Suppressor macrophage treated with lipopolysaccharide for 1 hour (primary cell): Measurements from ENCODE around the gene ZGLP1.
A peak's percentile ranks its signal among the peaks of the same experiment; 100 is the strongest.

Source experiments
- DNase-seq, 3 donors: peaks; one replicate each; pipeline ENCODE4 v3.0.0-alpha.2; 2020 to 2022

ZGLP1 gene

DNA sequence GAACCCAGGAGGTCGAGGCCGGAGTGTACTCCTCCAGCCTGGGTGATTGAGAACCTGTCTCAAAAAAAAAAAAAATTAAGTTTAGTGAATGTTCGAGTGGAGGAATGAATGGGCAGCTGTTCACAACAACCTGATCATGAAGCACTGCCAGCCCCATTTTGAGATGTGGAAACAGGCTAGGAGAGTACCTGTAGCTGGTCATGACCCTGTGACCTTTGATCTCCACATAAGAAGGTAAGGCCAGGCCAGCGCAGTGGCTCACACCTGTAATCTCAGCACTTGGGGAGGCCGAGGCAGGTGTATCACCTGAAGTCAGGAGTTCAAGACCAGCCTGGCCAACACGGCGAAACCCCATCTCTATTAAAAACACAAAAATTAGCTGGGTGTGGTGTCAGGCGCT, 16.1 kb upstream of the ZGLP1 start:
- DNase-seq, result no peak

DNA sequence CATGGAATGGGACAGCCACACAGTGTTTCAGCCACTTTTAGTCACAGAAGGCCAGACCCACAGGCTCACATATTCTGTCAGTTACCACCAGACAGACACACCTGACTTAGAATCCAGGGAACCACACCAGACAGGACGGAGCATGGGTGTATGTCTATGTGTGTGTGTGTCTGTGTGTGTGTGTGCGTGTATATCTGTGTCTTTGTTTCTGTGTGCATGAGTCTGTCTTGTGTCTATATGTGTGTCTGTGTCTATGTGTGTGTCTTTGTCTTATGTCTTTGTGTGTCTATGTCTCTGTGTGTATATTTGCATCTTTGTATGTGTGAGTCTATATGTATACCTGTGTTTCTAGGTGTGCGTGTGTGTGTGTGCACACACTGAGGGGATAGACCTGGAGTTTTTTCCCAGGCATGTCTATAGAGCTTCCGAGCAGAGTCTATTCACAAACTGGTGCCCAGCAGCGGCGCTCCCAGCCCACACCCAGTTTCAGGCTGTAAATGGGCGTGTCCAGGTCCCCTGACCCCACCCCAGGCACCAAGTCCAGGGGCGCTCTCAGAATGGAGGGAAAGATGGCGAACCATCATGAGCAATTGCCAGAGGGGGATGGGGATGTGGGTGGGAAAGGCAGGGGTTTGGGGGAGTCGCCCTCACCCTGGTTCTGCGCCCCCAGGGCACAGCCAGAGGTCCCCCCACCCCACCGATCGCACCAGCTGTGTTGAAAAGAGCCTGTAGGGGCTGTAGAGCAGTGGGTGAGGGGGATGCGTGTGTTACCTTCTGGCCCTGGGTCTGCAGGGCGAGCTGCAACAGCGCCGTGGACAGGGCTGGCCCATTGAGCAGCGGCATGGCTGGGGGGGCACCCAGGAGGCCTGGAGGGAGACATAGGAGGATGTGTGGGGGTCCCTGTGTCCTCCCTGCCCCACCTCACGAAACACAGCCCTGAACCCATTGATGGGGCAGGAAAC, 12.5 kb upstream of the ZGLP1 start:
- DNase-seq, result no peak

DNA sequence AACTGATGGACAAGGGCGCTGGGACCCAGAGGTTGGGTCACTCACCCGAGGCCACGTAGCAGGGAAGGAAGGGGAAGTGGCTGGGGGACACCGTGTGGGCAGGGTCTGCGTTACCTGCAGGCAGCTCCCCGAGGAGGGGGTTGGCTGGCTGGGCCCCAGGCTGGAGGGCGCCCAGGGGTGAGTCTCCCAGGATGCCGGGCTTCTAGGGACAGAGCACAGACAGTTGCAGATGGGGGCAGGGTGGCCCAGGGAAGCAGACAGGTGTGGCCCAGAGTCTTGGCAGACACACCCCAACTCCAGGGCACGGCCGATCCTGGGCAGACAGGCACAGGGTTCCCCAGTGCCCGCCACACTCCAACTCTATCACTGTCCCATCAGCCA, 11.8 kb upstream of the ZGLP1 start:
- DNase-seq, result no peak

DNA sequence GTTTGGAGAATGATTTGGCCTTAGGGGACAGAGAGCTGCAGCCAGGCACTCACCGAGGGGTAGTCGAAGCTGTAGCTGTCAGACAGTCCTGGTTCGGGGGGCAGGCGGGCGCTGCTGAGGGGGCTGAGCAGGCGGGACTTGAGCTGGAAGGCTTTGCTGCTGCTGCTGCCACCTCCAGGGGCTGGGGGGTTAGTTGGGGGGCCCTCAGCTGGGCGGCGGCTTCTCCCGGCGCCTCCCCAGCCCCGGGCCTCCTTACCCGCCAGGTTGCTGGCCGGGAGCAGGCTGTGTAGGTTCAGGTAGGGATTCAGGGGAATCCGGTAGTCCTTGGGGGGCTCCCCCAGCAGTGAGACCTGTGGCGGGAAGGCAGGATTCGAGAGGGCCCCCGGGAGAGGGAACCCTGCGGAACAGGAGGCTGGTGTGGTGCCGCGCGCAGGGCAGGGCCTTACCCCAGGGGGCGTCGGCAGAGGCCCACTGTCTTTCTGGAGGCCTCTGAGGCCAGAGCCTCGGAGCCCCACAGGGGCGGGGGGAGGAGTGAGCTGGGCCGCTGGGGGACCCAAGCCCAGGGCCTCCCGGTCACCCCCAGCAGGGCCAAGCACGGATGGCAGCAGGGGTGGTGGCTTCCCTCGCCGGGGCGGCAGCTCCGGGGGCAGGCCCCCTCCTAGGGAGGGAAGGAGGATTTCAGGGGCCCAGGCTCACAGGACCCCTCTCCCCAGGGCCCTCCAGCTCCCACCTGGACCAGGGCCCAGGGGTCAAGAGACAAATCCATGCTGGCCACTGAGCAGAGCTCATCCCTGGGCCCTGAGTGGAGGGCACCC, 11.2 kb upstream of the ZGLP1 start:
- no peak for DNase-seq

DNA sequence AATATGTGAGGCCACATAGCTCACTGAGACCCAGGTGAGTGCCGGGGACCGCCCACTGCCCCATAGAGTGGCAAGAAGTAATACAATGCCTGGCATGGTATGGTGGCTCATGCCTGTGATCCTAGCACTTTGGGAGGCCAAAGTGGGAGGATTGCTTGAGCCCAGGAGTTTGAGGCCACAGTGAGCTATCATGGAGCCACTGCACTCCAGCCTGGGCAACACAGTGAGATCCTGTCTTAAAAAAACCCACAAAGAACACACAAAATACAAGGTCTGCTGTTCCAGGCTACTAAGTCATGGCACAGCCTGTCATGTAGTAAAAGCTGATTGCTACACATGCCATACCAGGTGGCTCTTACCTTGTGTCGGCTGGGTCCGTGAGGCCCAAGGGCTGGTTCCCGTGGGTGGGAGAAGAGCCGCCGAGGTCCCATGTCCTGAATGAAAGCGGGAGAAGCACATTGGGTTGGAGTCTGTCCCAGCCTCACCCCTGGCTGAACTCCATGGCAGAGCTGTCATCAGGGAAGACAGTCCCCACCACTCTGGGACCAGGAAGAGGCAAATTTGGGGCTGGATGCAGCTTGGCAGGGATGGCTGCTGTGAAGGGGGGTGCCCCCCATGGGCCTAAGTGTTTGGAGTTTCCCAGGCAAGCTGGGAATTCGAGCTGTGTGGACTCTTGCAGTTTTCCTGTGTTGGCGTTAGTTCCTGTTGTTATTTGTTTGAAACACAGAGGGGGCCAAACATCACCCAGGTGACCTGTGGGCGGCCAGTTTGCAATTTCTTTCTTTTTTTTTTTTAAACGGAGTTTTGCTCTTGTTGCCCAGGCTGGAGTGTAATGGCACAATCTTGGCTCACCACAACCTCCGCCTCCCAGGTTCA, 9.4 kb upstream of the ZGLP1 start:
- DNase-seq, result peak; percentile 28 to 50 (median 45)

DNA sequence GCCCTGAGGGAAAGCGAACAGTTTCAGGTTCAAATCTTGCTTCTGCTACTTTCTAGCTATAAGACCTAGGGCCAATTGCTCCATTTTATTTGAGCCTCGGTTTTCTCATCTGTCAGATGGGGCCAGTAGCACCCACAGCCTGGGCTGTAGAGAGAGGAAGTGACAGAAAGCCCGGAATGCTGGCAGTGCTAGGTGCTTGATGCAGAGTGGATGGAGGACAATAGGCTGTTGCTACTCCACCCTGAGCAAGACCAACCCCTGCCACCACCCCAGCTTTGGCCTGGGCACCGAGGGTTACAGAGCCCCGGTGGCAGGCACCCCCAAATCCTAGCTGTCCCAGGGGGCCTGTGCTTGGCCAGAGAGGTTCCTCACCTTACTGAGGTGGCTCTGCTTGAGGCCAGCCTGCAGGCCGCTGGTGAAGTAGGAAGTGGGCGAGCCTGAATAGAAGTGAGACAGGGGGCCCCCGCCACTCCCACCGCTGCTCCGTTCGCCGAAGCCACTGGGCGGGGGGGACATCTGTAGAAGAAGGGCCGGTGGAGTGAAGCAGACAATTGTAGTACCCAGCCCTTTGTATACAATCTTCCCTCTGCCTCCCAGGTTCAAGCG, 8.3 kb upstream of the ZGLP1 start:
- no peak for DNase-seq

DNA sequence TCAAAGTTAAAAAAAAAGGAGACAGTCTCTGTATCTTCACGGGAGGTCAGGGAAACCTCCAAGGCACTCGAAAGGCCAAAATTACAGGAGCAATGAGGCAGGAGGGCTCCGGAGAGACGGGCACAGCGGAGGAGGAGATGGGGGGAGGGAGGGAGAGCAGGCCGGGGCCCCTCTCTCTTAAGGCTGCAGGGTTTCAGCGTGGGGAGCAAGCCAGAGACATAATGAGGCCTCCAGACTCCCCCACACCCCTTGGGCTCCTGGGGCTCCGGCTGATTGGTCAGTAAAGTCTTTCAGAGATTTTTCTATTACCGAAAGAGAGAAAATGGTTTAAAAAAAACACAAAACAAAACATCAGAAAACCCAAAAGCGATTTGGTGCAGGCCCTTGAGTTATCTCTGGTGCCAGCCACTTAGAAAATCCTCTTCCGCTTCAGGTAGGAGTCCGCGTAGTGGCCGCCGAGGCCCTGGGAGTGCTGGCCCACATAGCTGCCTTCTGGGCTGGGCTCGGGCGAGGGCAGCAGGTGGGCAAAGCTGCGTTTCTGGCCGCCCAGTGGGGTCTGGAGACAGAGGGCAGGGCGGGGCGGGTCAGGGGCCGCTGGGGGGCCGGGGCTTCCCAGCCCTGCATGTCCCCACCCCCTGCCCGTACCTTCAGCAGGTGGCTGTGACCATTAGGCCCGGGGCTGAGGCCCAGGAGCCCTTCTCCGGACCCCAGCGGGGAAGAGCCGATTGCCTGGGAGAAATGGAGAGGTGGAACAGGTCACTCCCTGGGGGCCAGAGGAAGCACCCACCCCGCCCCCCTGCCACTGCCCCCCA, 7.6 kb upstream of the ZGLP1 start:
- no peak for DNase-seq

DNA sequence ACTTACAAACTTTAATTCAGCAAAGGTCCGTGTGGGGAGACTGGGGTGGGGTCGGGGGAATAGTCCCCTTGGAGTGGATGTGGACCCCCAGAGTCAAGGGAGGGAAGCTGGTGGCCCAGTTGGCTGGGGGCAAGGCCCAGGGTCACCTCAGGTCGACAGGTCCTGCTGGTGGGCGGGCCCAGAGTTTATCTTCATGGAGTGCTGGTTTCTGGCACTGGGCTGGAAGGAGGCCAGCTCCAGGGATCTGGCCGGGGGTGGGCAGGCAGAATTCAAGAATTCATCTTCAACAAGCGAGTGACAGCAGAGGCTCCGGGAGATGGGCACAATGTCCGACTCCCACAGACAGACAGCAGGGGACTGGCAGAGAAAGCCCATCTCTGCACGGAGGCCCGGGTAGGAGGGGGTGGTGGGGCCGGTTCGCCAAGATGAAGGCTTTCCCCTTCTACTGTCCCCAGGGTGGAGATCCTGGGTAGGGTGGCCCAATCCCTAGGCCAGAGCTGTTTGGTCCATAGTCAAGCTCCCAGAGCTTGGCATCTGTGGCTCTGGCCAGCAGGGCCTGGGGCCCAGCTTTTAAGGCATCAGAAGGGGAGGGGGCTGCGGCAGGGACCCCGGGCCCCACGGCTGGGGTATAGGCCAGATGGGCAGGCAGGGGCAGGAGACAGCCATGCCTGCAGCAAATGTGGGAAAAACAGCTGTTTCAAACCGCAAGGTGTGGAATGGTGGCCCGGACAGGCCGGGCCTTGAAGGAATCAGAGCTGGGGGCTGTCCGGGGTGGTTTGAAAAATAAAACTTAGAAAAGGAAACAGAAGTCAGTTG, 6.8 kb upstream of the ZGLP1 start:
- no peak for DNase-seq

DNA sequence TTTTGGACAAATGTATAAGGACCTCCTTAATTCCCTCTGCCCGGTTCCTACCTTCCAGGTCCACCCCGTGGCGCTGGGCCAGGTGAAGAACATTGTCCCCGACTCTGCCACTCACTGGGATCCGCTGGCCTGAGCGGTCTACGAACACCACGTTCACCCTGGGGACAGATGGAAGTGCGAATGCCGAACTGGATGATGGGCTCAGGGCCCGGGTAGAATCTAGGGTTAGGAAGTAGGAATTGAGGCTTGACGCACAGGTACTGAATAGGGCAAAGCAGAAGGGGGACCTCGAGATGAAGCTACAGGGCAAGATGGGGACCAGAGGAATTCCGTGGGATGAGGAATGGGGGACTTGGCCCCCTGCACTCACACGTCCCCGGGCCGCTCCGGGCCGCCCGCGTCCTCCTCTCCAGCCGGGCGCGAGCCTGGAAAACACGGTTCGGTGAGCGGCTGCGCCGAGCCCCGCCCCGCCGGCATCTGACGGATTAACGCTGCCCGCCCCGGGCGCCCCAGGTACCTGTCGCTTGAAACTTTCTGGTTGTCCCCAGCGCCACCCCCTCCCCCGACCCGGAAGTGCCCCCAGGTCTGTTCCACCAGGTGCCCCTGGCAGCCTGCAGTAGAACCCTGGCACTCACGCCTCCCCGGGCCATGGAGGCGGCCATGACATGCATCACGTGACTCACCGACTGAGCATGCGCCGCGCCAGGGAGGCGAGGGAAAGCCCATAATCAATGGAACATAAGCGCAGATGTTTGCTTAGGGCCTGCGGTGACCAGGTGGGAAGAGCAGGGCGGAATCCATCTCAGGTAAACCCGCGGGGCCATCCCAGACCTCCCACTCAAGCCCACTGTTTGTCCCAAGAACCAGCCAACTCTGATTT, 6.0 kb upstream of the ZGLP1 start, which contains the start of gene FDX2:
Gene FDX2 (minus strand): TSS at position 681 of the 880 bp plus-strand sequence. CDS start 19 bp downstream, at position 662.
- DNase-seq, result peak; percentile 89 to 95 (median 92)

DNA sequence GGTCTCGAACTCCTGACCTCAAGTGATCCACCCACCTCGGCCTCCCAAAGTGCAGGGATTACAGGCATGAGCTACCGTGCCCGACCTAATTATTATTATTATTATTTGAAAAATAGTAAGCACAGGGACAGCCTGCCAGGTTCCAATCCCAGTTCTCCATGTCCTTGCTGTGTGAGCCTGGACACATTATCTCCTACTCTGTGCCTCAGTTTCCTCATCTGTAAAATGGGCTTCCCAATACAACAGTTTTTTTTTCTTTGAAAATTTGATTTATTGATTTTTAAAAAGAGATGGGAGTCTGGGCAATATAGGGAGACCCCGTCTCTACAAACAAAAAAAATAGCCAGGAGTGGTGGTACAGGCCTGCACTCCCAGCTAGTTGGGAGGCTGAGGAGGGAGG, 3.3 kb downstream of the ZGLP1 start:
- no peak for DNase-seq

DNA sequence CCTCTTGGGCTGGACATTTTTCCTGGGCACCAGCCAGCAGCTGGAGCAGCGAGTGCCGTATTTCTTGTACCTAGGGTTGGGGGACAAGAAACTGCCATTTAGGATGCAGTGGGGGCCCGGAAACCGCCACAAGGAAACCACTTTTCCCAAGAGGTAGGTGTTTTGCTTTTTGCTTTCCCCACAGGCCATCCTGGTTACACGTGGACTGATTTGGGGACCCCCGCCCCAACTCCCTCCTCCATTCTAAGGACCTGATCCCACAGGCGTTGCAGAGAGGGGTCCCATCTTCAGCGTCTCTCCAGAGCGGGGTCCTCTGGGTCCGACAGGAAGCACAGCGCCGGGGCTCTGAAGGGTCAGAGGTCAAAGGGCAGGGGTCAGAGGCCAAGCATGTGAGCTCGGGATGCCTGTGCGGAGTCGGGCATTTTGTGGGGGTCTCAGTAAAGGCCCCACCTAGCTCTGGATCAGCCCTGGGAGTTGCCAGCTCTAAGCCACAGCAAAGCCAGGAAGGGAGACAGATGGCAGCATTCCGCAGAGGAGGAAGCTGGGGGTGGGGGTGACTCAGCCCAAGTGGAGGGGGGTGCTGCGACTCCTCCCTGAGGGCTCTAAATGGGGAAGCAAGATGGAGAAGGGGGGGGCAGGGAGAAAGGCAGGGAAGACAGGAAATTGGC, 4.3 kb downstream of the ZGLP1 start:
- DNase-seq, result peak; percentile 87 to 94 (median 90)

DNA sequence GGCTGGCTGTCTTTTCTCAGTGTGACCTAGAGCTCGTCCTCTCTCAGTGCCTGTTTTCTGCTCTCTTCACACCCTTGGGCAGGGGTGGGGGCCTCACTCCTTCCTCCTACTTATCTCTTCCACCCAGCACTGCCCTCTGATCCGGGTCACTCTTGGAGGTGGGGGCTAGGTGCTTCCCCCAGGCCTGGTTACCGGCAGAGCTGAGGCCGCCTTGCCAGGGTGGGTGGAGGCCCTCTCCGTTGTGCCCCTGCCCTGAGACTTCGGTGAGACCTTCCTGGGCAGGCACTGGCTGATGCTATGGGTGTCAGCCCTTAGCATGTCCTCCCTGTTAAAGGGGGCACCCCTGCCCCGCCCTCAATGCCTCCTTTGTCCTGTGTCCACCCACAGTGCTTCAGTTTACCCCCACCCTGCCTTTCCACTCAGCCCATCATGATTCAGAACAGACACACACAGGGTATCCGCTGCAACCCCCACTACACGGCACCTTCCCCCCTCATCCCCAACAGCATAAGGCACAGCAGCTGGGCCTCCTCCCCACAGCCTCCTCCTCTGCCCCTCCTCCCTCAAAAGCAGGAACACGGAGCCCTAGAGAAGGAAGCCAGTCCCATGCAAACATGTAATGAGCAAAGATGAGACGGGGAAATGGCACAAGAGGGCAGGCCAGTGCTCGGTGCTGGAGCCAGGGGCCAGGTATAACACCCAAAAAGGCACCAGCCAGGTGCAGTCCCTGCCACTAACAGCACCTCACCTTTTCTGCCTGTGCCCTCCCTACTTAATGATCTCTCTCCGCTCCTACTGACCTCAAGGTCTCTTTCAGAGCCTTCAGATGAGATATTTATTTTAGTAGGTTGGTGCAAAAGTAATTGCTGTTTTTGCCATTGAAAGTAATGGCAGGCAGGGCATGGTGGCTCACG, 9.8 kb downstream of the ZGLP1 start:
- DNase-seq, result peak; percentile 58 to 63 (median 62)

DNA sequence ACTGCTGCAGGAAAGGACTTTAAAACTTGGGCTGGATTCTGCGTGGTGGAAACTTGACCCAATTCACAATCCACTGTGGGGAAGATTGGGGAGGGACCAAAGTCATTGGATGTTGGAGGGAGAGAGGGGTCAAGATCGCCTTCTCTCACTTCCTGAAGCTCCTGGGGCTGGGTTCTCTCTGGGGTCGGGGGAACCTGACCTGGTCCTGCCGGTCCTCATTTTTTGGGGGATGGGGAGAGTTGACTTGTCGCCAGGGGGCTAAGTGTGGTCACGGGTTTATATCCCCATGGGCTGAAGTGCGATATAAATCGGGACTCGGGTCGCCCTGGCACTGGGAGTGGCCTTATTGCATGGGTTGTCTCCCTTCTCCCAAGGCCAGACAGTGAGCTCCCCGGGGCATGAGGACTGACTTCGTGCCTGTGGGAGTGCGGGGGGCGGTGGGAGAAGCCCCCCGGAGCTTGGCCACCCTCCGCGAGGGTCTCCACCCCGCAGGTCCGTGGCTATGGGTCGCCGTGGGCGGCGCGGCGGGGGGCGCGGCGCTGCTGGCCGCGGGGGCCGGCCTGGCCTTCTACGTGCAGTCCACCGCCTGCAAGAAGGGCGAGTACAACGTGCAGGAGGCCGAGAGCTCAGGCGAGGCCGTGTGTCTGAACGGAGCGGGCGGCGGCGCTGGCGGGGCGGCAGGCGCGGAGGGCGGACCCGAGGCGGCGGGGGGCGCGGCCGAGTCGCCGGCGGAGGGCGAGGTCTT, 13.6 kb downstream of the ZGLP1 start:
- DNase-seq, result no peak

DNA sequence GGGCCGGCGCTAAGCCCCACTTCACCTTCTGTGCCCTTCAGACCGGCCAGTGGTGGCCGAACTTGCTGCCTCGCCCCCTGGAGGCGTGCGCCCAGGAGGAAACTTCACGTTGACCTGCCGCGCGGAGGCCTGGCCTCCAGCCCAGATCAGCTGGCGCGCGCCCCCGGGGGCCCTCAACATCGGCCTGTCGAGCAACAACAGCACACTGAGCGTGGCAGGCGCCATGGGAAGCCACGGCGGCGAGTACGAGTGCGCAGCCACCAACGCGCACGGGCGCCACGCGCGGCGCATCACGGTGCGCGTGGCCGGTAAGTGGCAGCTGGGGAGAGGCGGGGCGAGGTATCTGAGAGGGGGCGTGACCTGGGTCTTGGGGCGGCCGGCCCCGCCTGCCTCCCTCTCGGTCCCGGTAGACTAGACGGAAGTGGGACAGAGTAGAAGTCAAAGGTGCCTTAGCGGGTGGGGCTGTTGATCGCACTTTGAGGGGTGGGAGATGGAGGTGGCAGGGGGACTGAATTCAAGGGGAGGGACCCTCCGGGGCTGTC, 14.2 kb downstream of the ZGLP1 start:
- peak; percentile 44 to 81 (median 53) for DNase-seq

DNA sequence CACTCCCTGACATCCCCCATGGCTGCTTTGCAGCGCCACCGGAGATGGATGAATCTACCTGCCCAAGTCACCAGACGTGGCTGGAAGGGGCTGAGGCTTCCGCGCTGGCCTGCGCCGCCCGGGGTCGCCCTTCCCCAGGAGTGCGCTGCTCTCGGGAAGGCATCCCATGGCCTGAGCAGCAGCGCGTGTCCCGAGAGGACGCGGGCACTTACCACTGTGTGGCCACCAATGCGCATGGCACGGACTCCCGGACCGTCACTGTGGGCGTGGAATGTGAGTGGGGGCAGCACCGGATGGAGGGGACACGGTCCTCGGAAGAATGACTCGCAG, 15.3 kb downstream of the ZGLP1 start:
- DNase-seq, result peak; percentile 44 to 61 (median 61)

DNA sequence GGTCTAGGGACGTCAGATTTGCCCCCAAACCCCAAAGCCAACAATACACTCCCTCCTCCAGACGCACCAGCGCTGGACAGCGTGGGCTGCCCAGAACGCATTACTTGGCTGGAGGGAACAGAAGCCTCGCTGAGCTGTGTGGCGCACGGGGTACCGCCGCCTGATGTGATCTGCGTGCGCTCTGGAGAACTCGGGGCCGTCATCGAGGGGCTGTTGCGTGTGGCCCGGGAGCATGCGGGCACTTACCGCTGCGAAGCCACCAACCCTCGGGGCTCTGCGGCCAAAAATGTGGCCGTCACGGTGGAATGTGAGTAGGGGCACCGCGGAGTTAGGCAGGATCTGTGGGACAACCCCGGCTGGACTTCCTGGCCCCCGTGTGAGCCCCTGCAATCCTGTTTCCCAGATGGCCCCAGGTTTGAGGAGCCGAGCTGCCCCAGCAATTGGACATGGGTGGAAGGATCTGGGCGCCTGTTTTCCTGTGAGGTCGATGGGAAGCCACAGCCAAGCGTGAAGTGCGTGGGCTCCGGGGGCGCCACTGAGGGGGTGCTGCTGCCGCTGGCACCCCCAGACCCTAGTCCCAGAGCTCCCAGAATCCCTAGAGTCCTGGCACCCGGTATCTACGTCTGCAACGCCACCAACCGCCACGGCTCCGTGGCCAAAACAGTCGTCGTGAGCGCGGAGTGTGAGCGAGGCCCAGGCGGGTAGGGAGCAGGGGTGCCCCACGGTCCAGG, 15.8 kb downstream of the ZGLP1 start:
- DNase-seq, result peak in 1 of 3 donors; percentile 17
